NT2/D1 (cell line): ENCODE measurements around the gene GALK2.

Source experiments
- SUZ12 ChIP-seq: IDR thresholded peaks from 2 replicates; pipeline ENCODE4 v1.6.1; 2011; ENCODE audit not compliant: insufficient read length, insufficient read depth; ENCODE audit errors: extremely low read depth
- YY1 ChIP-seq: IDR thresholded peaks from 2 replicates; pipeline ENCODE4 v1.6.1; 2011; ENCODE audit not compliant: insufficient read length, insufficient read depth
- ZNF274 ChIP-seq: IDR thresholded peaks from 2 replicates; pipeline ENCODE4 v1.6.1; 2011; ENCODE audit warnings: mild to moderate bottlenecking, low read depth, low read length

- TF ChIP-seq YY1 (no peak), SUZ12 (no peak), ZNF274 (no peak)
These were observed 131.5 kb downstream of the GALK2 start for GRCh38 chr15:49301562-49301961.
